Osteoblast (primary cell): ENCODE measurements around the gene GRID1. TPM values are rescaled to one million over a fixed set of nuclear protein-coding genes. Genes with fewer than 3 reads are reported as not detected.

Experiments used
- DNase-seq: peaks from one replicate; pipeline ENCODE4 v3.0.0; 2011; ENCODE audit warnings: low spot score, mixed read lengths; ENCODE audit not compliant: insufficient read length; ENCODE audit errors: missing footprints
- H2AFZ ChIP-seq: 2 replicates; pipeline ENCODE4 v1.6.0; 2011; ENCODE audit warnings: mild to moderate bottlenecking, low read length
- H3K27ac ChIP-seq: 2 replicates; pipeline ENCODE4 v1.5.1; 2011; ENCODE audit warnings: mild to moderate bottlenecking, low read depth, low read length, moderate library complexity
- H3K27me3 ChIP-seq: 2 replicates; pipeline ENCODE4 v1.6.0; 2012; ENCODE audit warnings: mild to moderate bottlenecking, control low read depth, inconsistent platforms, low read length, moderate library complexity; ENCODE audit not compliant: insufficient read depth
- H3K36me3 ChIP-seq: 2 replicates; pipeline ENCODE4 v1.5.1; 2011; ENCODE audit warnings: mild to moderate bottlenecking, low read length, control low read depth, moderate library complexity; ENCODE audit not compliant: insufficient read depth
- H3K4me1 ChIP-seq: 2 replicates; pipeline ENCODE4 v1.5.1; 2011; ENCODE audit warnings: mild to moderate bottlenecking, low read length, control low read depth, moderate library complexity; ENCODE audit not compliant: insufficient read depth
- H3K4me2 ChIP-seq: 2 replicates; pipeline ENCODE4 v1.6.0; 2011; ENCODE audit warnings: mild to moderate bottlenecking, low read length; ENCODE audit not compliant: insufficient read depth
- H3K4me3 ChIP-seq: fragments of 200-600 bp; sonication (generic); 3 replicates; pipeline ENCODE4 v1.5.1; 2012; ENCODE audit warnings: mild to moderate bottlenecking, low read length, inconsistent platforms; ENCODE audit not compliant: insufficient read depth
- H3K79me2 ChIP-seq: 2 replicates; pipeline ENCODE4 v1.6.0; 2012; ENCODE audit warnings: mild to moderate bottlenecking, low read length, control low read depth, inconsistent platforms; ENCODE audit not compliant: insufficient read depth
- H3K9me3 ChIP-seq: 2 replicates; pipeline ENCODE4 v1.5.1; 2011; ENCODE audit warnings: low read depth, low read length, control low read depth
- H4K20me1 ChIP-seq: 2 replicates; pipeline ENCODE4 v1.6.0; 2012; ENCODE audit warnings: mild to moderate bottlenecking, low read length, control low read depth; ENCODE audit not compliant: insufficient read depth
- CTCF ChIP-seq: IDR thresholded peaks from 2 replicates; pipeline ENCODE4 v1.5.1; 2011; ENCODE audit warnings: mild to moderate bottlenecking, low read depth, low read length, moderate library complexity; ENCODE audit errors: extremely low read depth
- total RNA-seq: library from RNA; depleted of rRNA; stranded (reverse); fragments of >200 nt; gene quantifications from 2 replicates; pipeline ENCODE4 v1.2.3, GENCODE V29; 2012

Gene GRID1
- total RNA-seq, 1 donor, result not detected

- H4K20me1 ChIP-seq, result no peaks in the 10 kb centered on the region
- DNase-seq, result no peak
- H3K4me2 ChIP-seq, result peak overlapping the region; percentile 50
- H2AFZ ChIP-seq, result peak overlapping the region; percentile 71
- H3K27me3 ChIP-seq, result no peaks in the 10 kb centered on the region
- TF ChIP-seq CTCF, result no peak
- peak overlapping the region; percentile 72 for H3K27ac ChIP-seq
- H3K4me1 ChIP-seq, result peaks cover 26% of the 10 kb centered on the region
- H3K36me3 ChIP-seq, result no peaks in the 10 kb centered on the region
- peaks cover 2% of the 10 kb centered on the region for H3K9me3 ChIP-seq
- no peak overlapping the region for H3K4me3 ChIP-seq
- no peaks in the 10 kb centered on the region for H3K79me2 ChIP-seq
These were observed 45.4 kb upstream of the GRID1 start for GRCh38 chr10:86411852-86412560.

GRCh38 chr10:86411281-86411841 is 44.8 kb upstream of the GRID1 start:
- no peaks in the 10 kb centered on the region for H3K79me2 ChIP-seq
- H3K27ac ChIP-seq, result peak overlapping the region; percentile 78
- no peak for TF ChIP-seq CTCF
- peak overlapping the region; percentile 50 for H3K4me2 ChIP-seq
- H3K9me3 ChIP-seq, result peaks cover 2% of the 10 kb centered on the region
- DNase-seq, result peak; percentile 90
- H2AFZ ChIP-seq, result peak overlapping the region; percentile 71
- H4K20me1 ChIP-seq, result no peaks in the 10 kb centered on the region
- H3K27me3 ChIP-seq, result no peaks in the 10 kb centered on the region
- H3K4me3 ChIP-seq, result no peak overlapping the region
- no peaks in the 10 kb centered on the region for H3K36me3 ChIP-seq
- peaks cover 26% of the 10 kb centered on the region for H3K4me1 ChIP-seq

GRCh38 chr10:86410542-86411124 is 44.0 kb upstream of the GRID1 start:
- peak overlapping the region; percentile 50 for H3K4me2 ChIP-seq
- DNase-seq, result no peak
- no peak for TF ChIP-seq CTCF
- peaks cover 26% of the 10 kb centered on the region for H3K4me1 ChIP-seq
- H4K20me1 ChIP-seq, result no peaks in the 10 kb centered on the region
- peak overlapping the region; percentile 78 for H3K27ac ChIP-seq
- H3K9me3 ChIP-seq, result peaks cover 2% of the 10 kb centered on the region
- no peak overlapping the region for H3K4me3 ChIP-seq
- no peaks in the 10 kb centered on the region for H3K27me3 ChIP-seq
- no peaks in the 10 kb centered on the region for H3K79me2 ChIP-seq
- H2AFZ ChIP-seq, result peak overlapping the region; percentile 71
- no peaks in the 10 kb centered on the region for H3K36me3 ChIP-seq

- no peak overlapping the region for H3K4me3 ChIP-seq
- peaks cover 26% of the 10 kb centered on the region for H3K4me1 ChIP-seq
- H3K9me3 ChIP-seq, result peaks cover 2% of the 10 kb centered on the region
- H3K79me2 ChIP-seq, result no peaks in the 10 kb centered on the region
- H2AFZ ChIP-seq, result no peak overlapping the region
- H4K20me1 ChIP-seq, result no peaks in the 10 kb centered on the region
- H3K4me2 ChIP-seq, result no peak overlapping the region
- TF ChIP-seq CTCF, result no peak
- H3K27ac ChIP-seq, result no peak overlapping the region
- no peak for DNase-seq
- H3K36me3 ChIP-seq, result no peaks in the 10 kb centered on the region
- H3K27me3 ChIP-seq, result no peaks in the 10 kb centered on the region
These were observed 42.6 kb upstream of the GRID1 start for GRCh38 chr10:86409183-86409582.
